OCI-LY7 (cell line): ENCODE data around the gene USP44. TPM values are rescaled to one million over a fixed set of nuclear protein-coding genes. Genes with fewer than 3 reads are reported as not detected.

Experiments
- BruUV-seq: library from RNA; stranded (reverse); fragments of 400-500 nt; replicated peaks from 2 replicates; lab custom pipeline; 2021; lab: Mats Ljungman, UMichigan
- CTCF ChIA-PET: fragments of 300-600 bp; sonication (Branson Sonifier 250); formaldehyde crosslinking; loops from one replicate; lab custom pipeline; 2022; ENCODE audit warnings: antibody characterized with exemption; ENCODE audit not compliant: unreplicated experiment; lab: Charles Lee
- POLR2A ChIA-PET: fragments of 300-600 bp; sonication (Branson Sonifier 250); formaldehyde crosslinking; loops from one replicate; lab custom pipeline; 2022; ENCODE audit warnings: antibody characterized with exemption; lab: Charles Lee
- DNase-seq: peaks from one replicate; pipeline ENCODE4 v3.0.0-alpha.2; 2015; ENCODE audit warnings: low spot score
- H2AFZ ChIP-seq: fragments of 200-600 bp; sonication (generic), shearing (Covaris generic); 2 replicates; pipeline ENCODE4 v1.6.1; 2014; ENCODE audit warnings: mild to moderate bottlenecking, antibody characterized with exemption, low read length, moderate library complexity
- H3K27ac ChIP-seq: fragments of 200-600 bp; sonication (generic); 2 replicates; pipeline ENCODE4 v1.5.1; 2014; ENCODE audit warnings: mixed run types, low read depth, mild to moderate bottlenecking, moderate library complexity, low read length, inconsistent platforms; ENCODE audit not compliant: poor library complexity, severe bottlenecking
- H3K36me3 ChIP-seq: fragments of 200-600 bp; sonication (generic); 2 replicates; pipeline ENCODE4 v1.6.1; 2014; ENCODE audit warnings: mild to moderate bottlenecking, antibody characterized with exemption, low read length, moderate library complexity, mixed read lengths; ENCODE audit not compliant: insufficient read depth
- H3K4me1 ChIP-seq: fragments of 200-600 bp; sonication (generic); 2 replicates; pipeline ENCODE4 v1.5.1; 2014; ENCODE audit warnings: mild to moderate bottlenecking, low read length; ENCODE audit not compliant: insufficient read depth, poor library complexity, severe bottlenecking
- H3K4me2 ChIP-seq: fragments of 200-600 bp; sonication (generic); 2 replicates; pipeline ENCODE4 v1.6.1; 2014; ENCODE audit warnings: mild to moderate bottlenecking, low read length
- H3K4me3 ChIP-seq: fragments of 200-600 bp; sonication (generic); 2 replicates; pipeline ENCODE4 v1.5.1; 2014; ENCODE audit warnings: mild to moderate bottlenecking, low read depth, low read length; ENCODE audit not compliant: poor library complexity, severe bottlenecking
- H3K79me2 ChIP-seq: fragments of 200-600 bp; sonication (generic); 2 replicates; pipeline ENCODE4 v1.6.1; 2016; ENCODE audit warnings: low read depth, mild to moderate bottlenecking, low read length, moderate library complexity, mixed read lengths; ENCODE audit not compliant: insufficient read depth
- H3K9me2 ChIP-seq: fragments of 200-600 bp; sonication (generic); 2 replicates; pipeline ENCODE4 v1.6.1; 2016; ENCODE audit warnings: mild to moderate bottlenecking, low read length, mixed read lengths; ENCODE audit not compliant: insufficient read depth
- H3K9me3 ChIP-seq: fragments of 200-600 bp; sonication (generic); 2 replicates; pipeline ENCODE4 v1.6.1; 2014; ENCODE audit warnings: mild to moderate bottlenecking, mixed run types, low read length, mixed read lengths
- H4K20me1 ChIP-seq: fragments of 200-600 bp; sonication (generic); 2 replicates; pipeline ENCODE4 v1.6.1; 2014; ENCODE audit warnings: mild to moderate bottlenecking, antibody characterized with exemption, low read length, moderate library complexity, mixed read lengths; ENCODE audit not compliant: insufficient read depth
- CTCF ChIP-seq: fragments of 200-600 bp; sonication (generic); conservative IDR thresholded peaks from 2 replicates; pipeline ENCODE4 v1.5.1; 2014; ENCODE audit warnings: mild to moderate bottlenecking, antibody characterized with exemption, low read length, moderate library complexity, mixed read lengths
- EZH2phosphoT487 ChIP-seq: fragments of 200-600 bp; sonication (generic); IDR thresholded peaks from 2 replicates; pipeline ENCODE4 v1.6.1; 2018; ENCODE audit warnings: low read depth, borderline replicate concordance, mild to moderate bottlenecking, mixed run types, antibody characterized with exemption, low read length, moderate library complexity, mixed read lengths
- intact Hi-C: fragments of 100-400 bp; cut with micrococcal nuclease; formaldehyde crosslinking; loops from one replicate; pipeline ENCODE4 v1.10.0; 2022; ENCODE audit not compliant: unreplicated experiment
- total RNA-seq, 2 experiments: library from RNA; depleted of rRNA in 1 of 2; stranded (reverse); fragments of >200 nt in 1 of 2; shearing (Covaris generic) in 1 of 2; gene quantifications; 2 replicates each; pipeline ENCODE4 v1.2.3, GENCODE V29; 2014 to 2022

Gene USP44
- total RNA-seq, 2 experiments from 2014 or later = 3.4 to 8.6 TPM

- Histone ChIP-seq H3K4me2 (peak overlapping the region; percentile 71), H2AFZ (peak overlapping the region; percentile 88), H3K79me2 (0 out of 2 replicates have a peak, but pooled peaks cover 9% of the 10 kb centered on the region), H3K9me3 (peaks cover 9% of the 10 kb centered on the region), H3K9me2 (no peaks in the 10 kb centered on the region), H3K4me3 (peak overlapping the region; percentile 69), H3K4me1 (peaks cover 25% of the 10 kb centered on the region), H3K36me3 (no peaks in the 10 kb centered on the region), H4K20me1 (no peaks in the 10 kb centered on the region), H3K27ac (peak overlapping the region; percentile 5)
- DNase-seq = peak; percentile 58
- intact Hi-C loops = no loop called here
- ChIA-PET POLR2A (interaction anchor here (1.7 kb wide), 1 partner anchor 10 kb away, joined by 10 read pairs; no protein-coding TSS in a partner anchor), CTCF (interaction anchor here (1.4 kb wide), 1 partner anchor 14 kb away, joined by 6 read pairs; no protein-coding TSS in a partner anchor)
- BruUV-seq = no TSS peak
- no peak for TF ChIP-seq EZH2phosphoT487
- no peak for TF ChIP-seq CTCF
Observed at GRCh38 chr12:95548539-95549391, 2.5 kb downstream of the USP44 start.

GRCh38 chr12:95548056-95548538 lies 3.2 kb downstream of the USP44 start:
- Histone ChIP-seq H2AFZ (peak overlapping the region; percentile 88), H3K4me1 (peaks cover 25% of the 10 kb centered on the region), H3K36me3 (no peaks in the 10 kb centered on the region), H3K4me2 (peak overlapping the region; percentile 71), H4K20me1 (no peaks in the 10 kb centered on the region), H3K4me3 (peak overlapping the region; percentile 69), H3K9me3 (peaks cover 9% of the 10 kb centered on the region), H3K27ac (peak overlapping the region; percentile 5), H3K79me2 (0 out of 2 replicates have a peak, but pooled peaks cover 9% of the 10 kb centered on the region), H3K9me2 (no peaks in the 10 kb centered on the region)
- intact Hi-C loops = no loop called here
- DNase-seq = peak; percentile 35
- BruUV-seq = no TSS peak
- CTCF ChIA-PET = interaction anchor here (1.1 to 1.4 kb wide), 2 partner anchors 10 to 14 kb away, joined by 4 to 6 read pairs; no protein-coding TSS in a partner anchor
- POLR2A ChIA-PET = interaction anchor here (0.6 to 1.7 kb wide), 6 partner anchors 9 to 438 kb away, joined by 3 to 10 read pairs (median 4); no protein-coding TSS in a partner anchor
- TF ChIP-seq EZH2phosphoT487 (no peak), CTCF (no peak)
